GM18526 (cell line): ENCODE data around the gene RAET1E.

Source experiments
- POLR2A ChIP-seq: IDR thresholded peaks from 3 replicates; pipeline ENCODE4 v1.6.1; 2011; ENCODE audit not compliant: insufficient read length; ENCODE audit errors: extremely low read depth

Gene RAET1E

DNA sequence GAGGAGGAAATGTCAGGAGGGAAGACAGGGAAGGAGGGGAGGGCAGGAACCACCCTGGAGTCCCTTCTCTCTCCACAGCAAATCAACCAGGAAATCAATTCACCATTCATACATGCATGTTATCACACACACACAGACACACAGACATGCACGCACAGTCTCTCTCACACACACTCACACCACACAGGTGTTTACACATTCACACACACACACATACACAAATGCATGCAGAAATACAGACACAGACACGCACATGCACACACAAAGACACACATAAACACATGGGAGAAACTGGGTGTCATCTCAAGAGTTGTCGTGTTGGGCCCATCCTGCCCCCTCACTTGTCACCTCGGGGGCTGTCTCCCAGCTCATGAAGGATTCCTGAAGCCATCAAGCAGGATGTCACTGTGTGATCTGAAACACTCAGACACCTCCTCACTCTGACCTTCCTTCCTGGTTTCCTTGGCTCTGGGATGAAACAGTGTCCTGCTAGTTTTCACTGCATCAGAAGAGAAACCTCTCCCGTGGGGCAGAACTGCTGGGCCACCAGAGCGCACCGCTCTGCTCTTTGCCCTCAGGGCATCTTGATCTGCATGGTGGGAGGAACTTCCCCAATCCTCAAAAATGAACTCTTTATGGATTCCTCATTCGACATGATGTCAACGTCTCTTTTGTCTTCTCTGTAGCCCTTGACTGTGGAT is 15.8 kb upstream of the RAET1E start:
- TF ChIP-seq POLR2A = no peak

DNA sequence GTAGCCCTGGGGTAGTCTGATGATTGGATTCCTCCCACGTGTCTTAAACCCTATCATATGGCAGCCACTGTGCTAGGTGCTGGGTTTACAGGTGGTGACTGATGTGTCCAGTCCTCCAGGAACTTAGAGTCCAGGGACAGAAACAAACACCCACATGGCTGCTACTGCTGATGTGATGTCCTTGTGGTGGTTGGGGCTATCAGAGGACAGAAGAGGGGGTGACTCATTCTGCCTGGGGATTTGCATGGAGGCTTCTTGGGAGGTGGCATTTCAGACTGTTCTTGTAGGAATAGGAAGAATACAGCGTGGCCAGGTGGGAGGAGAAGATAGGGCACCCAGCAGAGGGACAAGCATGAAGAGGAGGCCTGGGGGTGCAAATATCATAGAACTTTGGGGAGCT is 15.2 kb upstream of the RAET1E start:
- TF ChIP-seq POLR2A = no peak

DNA sequence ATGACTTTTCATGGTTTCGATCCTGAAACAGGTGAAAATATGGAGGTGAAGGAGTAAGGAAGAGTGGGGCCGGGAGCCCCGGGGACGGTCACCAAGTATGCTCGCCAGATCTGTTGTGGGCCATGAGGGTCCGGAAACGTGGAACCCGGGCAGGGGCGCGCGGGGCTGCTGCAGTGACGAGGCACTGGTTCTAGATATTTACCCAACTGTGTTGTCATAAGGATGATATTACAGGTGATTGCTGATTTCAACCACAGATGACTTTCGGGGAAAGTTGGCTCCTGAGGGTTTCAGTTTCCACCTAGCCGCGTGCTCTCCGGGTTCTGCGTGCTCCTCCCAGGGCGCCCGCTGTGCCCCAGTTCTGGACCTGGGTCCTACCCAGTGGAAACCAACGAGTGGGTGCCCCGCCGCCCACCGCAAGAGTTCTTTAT is 12.8 kb upstream of the RAET1E start:
- no peak for TF ChIP-seq POLR2A

DNA sequence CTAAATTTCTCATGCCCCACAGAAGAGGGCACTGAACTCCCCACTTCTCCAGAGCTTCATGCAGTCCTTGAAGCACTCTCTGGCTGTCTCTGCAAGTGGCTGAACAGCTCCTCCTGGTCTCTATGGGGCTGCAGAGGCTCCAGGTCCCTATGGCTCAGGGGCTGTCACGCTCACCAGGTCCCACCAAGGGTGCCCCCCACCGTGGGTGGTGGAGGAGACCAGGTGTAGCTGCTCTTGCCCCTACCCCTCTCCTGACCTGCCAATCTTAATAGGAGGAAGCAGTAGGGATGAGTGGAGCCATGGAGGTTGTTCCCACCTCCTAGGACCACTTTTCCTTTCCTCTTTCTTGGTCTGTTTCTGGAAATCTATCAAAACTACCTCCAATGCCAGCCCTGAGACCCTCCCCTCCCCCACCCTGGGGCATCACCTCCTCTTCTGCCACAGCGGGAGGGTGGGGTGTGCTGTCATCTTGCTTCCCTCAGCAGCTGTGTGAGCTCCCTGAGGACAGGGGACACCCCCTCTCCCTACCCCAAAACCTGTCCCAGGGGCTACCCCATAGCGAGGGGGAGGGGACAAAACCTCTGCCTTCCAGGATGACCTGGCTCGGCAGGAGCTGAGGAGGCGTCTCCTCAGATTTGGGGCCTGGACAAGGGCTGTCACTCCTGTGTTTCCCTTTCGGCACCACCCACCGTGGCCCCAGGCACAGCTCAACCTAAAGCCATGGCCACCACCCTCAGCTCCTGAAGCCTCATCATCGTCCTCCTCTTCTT is 12.0 kb upstream of the RAET1E start:
- no peak for TF ChIP-seq POLR2A

DNA sequence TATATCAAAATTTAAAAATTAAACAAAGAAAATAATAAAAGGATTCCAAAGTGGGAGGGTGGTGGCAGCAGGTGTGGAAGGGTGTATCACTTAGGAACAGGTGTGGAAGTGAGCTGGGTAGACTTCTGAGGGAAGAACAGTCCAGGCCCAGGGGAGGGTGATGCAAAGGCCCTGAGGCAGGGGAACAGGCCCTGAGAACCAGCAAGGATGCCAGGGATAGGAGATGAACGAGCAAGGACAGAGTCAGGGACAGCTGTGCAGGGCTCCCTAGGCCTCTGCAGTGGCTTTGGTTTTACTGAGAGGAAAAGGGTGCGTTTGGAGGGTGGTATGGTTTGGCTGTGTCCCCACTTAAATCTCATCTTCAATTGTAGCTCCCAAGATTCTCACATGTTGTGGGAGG is 9.4 kb upstream of the RAET1E start:
- no peak for TF ChIP-seq POLR2A

DNA sequence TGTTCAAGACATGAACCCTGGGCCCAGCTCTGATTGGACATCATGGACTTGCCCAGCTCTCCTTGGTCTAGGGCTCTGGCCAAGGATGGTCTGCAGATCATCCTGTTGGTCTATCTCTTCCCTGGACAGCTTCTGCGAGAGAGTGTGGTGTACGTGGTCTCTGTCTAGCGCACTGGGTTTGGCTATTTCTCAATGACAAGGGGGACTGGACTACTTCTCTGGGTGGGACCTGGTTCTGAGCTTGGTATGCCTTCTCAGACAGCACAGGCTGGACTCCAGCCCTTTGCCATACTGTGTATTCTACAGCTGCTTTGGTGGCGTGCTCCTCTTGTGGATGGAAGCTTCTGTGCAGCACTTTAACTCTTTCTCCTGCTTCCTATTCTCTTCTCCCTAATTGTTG is 8.5 kb upstream of the RAET1E start:
- no peak for TF ChIP-seq POLR2A

DNA sequence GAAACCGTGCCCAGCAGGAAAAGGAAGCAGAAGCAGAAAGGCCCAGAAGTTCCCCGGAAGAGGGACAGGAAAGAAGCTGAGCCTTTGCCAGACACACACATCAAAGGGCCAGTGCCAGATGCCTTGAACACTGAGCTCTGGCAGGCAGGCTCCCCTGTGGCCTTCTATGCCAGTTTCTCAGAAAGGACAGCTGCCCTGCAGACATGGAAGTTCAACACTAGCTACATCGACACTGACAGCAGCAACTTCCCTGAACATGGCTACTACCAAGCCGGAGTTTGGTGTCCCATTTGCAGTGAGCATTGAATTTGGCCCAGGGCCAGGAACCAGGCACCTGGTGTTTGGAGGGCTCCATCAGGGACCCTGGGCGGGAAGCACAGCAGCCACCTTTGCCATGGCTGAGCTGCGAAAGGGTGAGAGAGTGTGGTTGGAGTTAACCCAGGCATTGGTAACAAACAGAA is 8.0 kb upstream of the RAET1E start:
- no peak for TF ChIP-seq POLR2A

DNA sequence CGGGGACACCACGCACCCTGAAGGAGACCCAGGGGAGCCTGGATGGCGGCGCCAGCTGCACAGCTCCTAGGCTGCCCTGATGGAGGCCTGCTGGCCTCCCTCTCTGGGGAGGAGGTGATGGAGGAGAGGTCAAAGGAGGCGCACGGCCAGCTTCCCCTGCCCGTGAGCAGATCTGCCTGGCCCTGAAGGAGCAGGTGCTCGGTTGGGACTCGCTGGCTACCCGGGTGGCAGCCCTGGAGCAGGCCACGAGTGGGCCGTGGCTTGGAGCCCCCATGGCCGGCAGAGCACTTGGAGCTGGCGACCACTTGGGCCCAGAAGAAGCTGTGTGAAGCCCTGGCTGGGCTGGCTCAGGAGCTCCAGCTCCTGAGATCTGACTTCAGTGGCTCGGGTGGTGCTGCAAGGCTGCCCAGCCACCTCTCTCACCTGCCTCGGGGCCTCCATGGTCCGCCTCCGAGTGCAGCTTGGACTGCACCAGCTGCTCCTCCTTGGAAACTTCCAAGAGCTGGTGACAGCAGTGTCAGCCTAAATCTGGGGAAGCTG is 7.5 kb upstream of the RAET1E start:
- TF ChIP-seq POLR2A = no peak

DNA sequence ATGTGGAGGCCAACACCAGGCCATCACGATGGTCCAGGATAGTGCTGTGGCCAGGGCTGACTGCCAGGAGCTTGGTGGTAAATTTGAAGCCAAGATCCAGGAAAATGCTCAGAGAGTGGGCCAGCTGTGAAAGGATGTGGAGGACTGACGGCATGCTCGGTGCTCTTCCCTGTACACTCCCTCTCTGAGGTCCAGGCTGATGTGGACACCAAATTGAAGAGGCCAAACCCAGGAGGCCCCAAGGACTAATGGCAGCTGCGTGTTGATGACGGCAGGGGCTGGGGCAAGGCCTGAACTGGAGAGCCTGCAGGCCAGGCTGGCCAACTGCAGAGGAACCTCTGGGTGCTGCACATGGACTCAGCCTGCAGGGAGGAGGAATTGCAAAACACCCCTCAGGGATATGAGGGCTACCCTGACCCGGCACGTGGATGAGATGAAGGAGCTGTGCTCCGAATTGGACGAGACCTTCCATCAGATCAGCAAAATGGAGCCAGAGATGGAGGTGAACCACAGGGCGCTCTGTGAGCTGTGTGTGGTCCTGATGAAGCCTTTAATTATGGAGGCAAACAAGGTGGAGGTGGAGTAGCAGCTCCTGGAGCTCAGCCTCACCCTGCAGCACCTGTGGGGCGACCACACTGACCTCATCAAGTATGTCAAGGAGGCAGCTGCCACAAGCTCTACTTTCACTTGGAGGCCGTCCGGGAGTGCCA is 6.9 kb upstream of the RAET1E start:
- no peak for TF ChIP-seq POLR2A

DNA sequence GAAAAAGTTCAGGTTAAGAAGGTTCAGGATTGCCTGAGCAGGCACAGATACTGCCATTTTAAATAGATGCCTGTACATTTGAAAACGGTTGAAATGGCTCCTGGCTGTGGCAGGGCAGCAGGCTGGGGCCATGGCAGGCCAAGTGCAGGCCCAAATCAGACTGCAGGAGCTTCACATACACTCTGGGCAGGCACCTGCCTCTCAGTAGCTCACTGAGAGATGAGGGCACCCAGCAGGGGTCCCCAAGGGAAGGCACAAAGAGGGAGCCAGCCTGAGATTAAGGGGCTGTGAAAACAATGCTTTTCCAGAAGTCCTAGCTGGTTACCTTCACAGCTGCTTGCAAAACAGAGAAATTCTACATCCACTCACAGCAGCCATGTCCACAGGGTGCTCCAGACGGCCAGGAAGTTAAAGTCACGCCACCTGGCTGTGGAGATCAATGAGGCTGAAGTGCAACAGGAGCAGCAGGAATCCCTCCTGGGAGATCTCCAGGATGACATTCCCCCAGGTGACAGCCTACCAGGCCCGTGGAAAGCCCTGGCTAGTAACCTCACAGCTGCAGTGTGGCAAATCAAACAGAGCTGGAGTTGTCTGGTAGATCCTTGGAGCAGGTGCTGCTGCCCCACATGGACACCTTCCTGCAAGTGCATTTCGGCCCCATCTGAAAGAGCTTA is 6.2 kb upstream of the RAET1E start:
- TF ChIP-seq POLR2A = no peak

DNA sequence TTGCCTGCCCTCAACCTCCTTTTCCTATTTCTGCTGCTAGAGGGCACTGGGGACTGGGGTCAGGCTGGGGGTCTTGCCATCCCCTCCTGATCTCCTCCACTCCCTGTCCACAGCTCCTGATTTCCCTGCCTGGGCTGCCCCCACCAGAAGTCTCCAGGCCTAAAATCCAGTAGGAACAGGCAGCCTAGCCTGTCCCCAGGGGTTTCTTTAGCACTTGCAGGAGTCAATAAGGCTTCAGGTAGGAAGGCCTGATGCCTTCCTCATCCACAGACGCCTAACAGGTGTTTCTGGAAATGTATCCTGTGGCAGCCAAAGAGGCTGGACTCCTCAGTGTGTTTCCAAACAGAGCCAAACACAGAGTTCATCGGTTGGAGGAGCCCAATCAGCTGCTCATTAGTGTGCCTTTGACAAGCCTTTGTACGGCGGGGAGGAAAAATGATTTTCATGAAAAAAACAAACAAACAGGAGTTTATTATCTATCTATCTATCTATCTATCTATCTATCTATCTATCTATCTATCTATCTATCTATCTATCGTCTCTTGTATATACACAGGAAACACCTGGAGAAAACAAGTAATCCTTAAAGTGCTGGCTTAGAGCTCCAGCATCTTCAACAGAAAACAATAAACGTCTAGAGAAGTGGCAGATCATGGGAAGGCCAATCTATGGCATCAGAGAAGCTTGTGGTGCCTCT is 3.7 kb upstream of the RAET1E start:
- TF ChIP-seq POLR2A = no peak

DNA sequence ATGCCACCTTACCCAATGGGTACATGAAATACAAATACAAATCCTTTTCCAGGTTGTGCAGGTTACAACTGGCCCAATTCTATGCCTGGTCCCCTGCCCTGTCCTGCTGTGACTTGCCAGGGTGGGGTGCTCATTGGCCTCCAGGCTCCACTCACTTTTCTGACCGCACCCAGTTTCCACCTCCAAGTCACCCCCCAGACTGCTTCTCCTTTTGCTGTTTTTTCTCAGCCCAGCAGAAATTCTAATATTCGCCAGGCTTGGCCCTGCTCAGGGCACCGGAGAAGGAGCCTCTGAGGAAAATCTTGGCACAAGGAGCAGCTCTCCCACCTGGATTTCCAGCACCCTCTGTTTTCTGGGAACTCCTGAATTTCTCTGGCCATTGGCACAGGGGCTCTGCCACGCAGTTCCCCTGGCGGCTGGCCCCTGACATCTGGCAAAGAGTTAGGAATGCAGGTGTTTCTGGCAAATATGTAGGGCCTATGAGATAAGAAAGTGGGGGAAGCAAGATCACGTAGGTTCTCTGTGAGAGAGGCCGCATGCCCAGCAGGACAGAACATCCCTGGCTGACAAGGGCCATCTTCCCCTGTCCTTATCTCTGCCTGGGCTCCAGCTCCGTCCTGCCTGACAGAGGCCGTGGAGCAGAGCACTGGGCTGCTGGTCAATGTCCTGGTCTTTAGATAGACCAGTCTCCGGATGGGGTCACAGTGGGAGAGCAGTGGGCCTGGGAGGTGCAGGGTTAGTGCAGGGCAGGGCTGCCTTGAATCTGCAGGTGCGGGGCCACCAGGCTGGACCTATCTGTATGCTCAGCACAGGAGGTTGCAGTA is 2.9 kb upstream of the RAET1E start:
- no peak for TF ChIP-seq POLR2A

DNA sequence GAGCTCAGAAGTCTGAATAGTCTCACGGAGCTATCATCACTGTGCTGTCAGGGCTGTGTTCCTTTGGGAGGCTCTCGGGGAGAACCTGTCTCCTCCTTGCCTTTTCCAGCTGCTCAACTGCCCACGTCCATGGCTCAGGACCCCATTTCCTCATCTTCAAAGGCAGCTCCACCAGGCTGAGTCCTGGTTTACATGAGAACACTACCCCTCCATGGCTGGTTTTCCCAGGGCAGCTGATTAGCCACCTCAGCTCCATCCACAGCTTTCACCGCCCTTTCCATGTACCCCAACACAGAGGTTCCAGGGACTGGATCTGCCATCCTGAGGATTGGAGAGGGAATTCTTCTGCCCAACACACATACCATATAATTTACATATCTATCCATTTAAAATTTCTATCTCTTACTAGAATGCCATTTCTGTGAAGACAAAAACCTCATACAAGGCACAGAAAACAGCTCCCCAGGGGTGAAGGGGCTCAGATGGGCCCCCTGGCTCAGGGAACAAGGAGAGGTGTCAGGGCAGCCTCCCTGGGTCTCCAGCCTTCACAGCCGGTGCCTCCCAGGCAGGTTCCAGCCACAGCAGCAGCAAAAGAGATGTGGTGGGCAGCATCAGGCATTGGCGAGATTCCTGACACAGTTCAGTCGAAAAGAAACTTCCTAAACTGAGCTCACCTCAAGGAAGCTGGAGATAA is 2.2 kb upstream of the RAET1E start:
- no peak for TF ChIP-seq POLR2A
